A549 (cell line): Measurements from ENCODE around the gene SLC35C1. TPM values are rescaled to one million over a fixed set of nuclear protein-coding genes. Genes with fewer than 3 reads are reported as not detected.

Experiments used
- ATAC-seq, 2 experiments: fragments of 200-7000 bp in 1 of 2; fragments of >200 bp in 1 of 2; cut with Nextera tagmentation in 1 of 2; cut with Tn5 transposase in 1 of 2; 3 replicates each; pipeline versions ENCODE4 v1.8.0 to v1.9.1; 2018 to 2020; ENCODE audit warnings: mild to moderate bottlenecking in 1 of 2, moderate library complexity in 1 of 2
- CTCF ChIA-PET: fragments of 300-600 bp; sonication (Branson Sonifier 250); formaldehyde crosslinking; extraction: SDS; loops from one replicate; lab custom pipeline; 2021; ENCODE audit warnings: antibody characterized with exemption, inconsistent platforms; lab: Yijun Ruan, JAX
- POLR2A ChIA-PET: fragments of 350-600 bp; formaldehyde crosslinking; extraction: SDS; loops from one replicate; lab custom pipeline; 2021; ENCODE audit warnings: antibody characterized with exemption, inconsistent platforms; lab: Yijun Ruan, JAX
- DNase-seq, 2 experiments: peaks; one replicate each; pipeline versions ENCODE4 v3.0.0 to v3.0.0-alpha.2; 2011 to 2016; ENCODE audit warnings: low read depth in 1 of 2, low spot score in 1 of 2
- FAIRE-seq: peaks from 2 replicates; lab custom pipeline; 2011; peaks lifted over from hg19 to GRCh38; lab: Jason Lieb, UNC
- H3K27ac ChIP-seq, 2 experiments: fragments of >200 bp; sonication (Bioruptor Twin); formaldehyde crosslinking; 3 replicates each; pipeline ENCODE4 v1.5.1; 2016 to 2017
- H3K4me1 ChIP-seq: fragments of >200 bp; sonication (Bioruptor Twin); formaldehyde crosslinking; 3 replicates; pipeline ENCODE4 v1.6.1; 2016
- H3K4me2 ChIP-seq: fragments of >200 bp; sonication (Bioruptor Twin); formaldehyde crosslinking; 3 replicates; pipeline ENCODE4 v1.6.1; 2016
- H3K4me3 ChIP-seq: fragments of >200 bp; sonication (Bioruptor Twin); formaldehyde crosslinking; 3 replicates; pipeline ENCODE4 v1.5.1; 2016
- H3K9me3 ChIP-seq: fragments of >200 bp; sonication (Bioruptor Twin); formaldehyde crosslinking; 3 replicates; pipeline ENCODE4 v1.6.1; 2016
- CEBPB ChIP-seq, 2 experiments: fragments of >200 bp in 1 of 2; sonication (Bioruptor Twin) in 1 of 2; formaldehyde crosslinking in 1 of 2; IDR thresholded peaks; 2 replicates each; pipeline ENCODE4 v1.6.1; 2012 to 2016
- CHD2 ChIP-seq: fragments of 150-350 bp; IDR thresholded peaks from 2 replicates; pipeline ENCODE4 v1.6.1; 2014; ENCODE audit warnings: low read length; ENCODE audit not compliant: partially characterized antibody
- EHMT2 ChIP-seq: fragments of 200-600 bp; sonication (generic); IDR thresholded peaks from 2 replicates; pipeline ENCODE4 v1.6.1; 2016; ENCODE audit warnings: antibody characterized with exemption, low read depth, mild to moderate bottlenecking, moderate library complexity
- EP300 ChIP-seq, 2 experiments: fragments of >200 bp; sonication (Bioruptor Twin); formaldehyde crosslinking; IDR thresholded peaks; 2 replicates in 1 of 2; 3 replicates in 1 of 2; pipeline ENCODE4 v1.6.1; 2016 to 2017
- GATA3 ChIP-seq: IDR thresholded peaks from 2 replicates; pipeline ENCODE4 v1.6.1; 2012; ENCODE audit warnings: borderline replicate concordance
- HOXB5 ChIP-seq: fragments of 250-450 bp; sonication (Bioruptor Pico); IDR thresholded peaks from 2 replicates; pipeline ENCODE4 v1.5.0; 2020; ENCODE audit warnings: mild to moderate bottlenecking, moderate library complexity
- MAFK ChIP-seq: fragments of 450-650 bp; IDR thresholded peaks from 2 replicates; pipeline ENCODE4 v1.6.1; 2014; ENCODE audit not compliant: partially characterized antibody
- NR3C1 ChIP-seq: fragments of >200 bp; sonication (Bioruptor Twin); formaldehyde crosslinking; IDR thresholded peaks from 3 replicates; pipeline ENCODE4 v1.6.1; 2017
- PHF8 ChIP-seq: fragments of 200-600 bp; sonication (generic); IDR thresholded peaks from 2 replicates; pipeline ENCODE4 v1.6.1; 2016; ENCODE audit warnings: low read depth, mild to moderate bottlenecking, antibody characterized with exemption, moderate library complexity, borderline replicate concordance
- POLR2A ChIP-seq: IDR thresholded peaks from 2 replicates; pipeline ENCODE4 v1.6.1; 2012; ENCODE audit warnings: mild to moderate bottlenecking, low read length
- RARB ChIP-seq: fragments of 250-450 bp; sonication (Bioruptor Pico); IDR thresholded peaks from 2 replicates; pipeline ENCODE4 v1.8.0; 2021; ENCODE audit warnings: mild to moderate bottlenecking, moderate library complexity
- RFX5 ChIP-seq: fragments of 450-650 bp; IDR thresholded peaks from 2 replicates; pipeline ENCODE4 v1.7.1; 2014; ENCODE audit warnings: antibody characterized with exemption, mild to moderate bottlenecking, moderate library complexity
- TFCP2L1 ChIP-seq: fragments of 250-450 bp; sonication (Bioruptor Pico); IDR thresholded peaks from 2 replicates; pipeline ENCODE4 v1.5.0; 2021; ENCODE audit warnings: mild to moderate bottlenecking
- ZC3H11A ChIP-seq: fragments of 450-650 bp; IDR thresholded peaks from 2 replicates; pipeline ENCODE4 v1.6.1; 2014; ENCODE audit warnings: antibody characterized with exemption, mild to moderate bottlenecking
- whole genome bisulfite sequencing: methylation state at CpG from one replicate; pipeline ENCODE4 v1.1.6; 2017; ENCODE audit errors: missing lambda C conversion rate; 5-methylcytosine and 5-hydroxymethylcytosine counted together
- polyA plus RNA-seq, 4 experiments: library from polyadenylated mRNA; depleted of rRNA in 3 of 4; stranded (reverse); fragments of >200 nt; fragmentation: RNase III in 1 of 4; extraction: RNeasy Plus Mini Kit Qiagen cat#74134 plus additional on column Dnase treatment in 1 of 4; gene quantifications; 2 replicates in 3 of 4; 3 replicates in 1 of 4; pipeline ENCODE4 v1.2.3, GENCODE V29; 2011 to 2017
- TF ChIP-seq, protein P1 (sequence below): fragments of >200 bp; sonication (Bioruptor Twin); formaldehyde crosslinking; IDR thresholded peaks from 3 replicates; pipeline ENCODE4 v1.5.1; 2016
- TF ChIP-seq, protein P2 (sequence below): fragments of 150-350 bp; IDR thresholded peaks from 2 replicates; pipeline ENCODE4 v1.6.1; 2014; ENCODE audit warnings: low read depth, mild to moderate bottlenecking, low read length
- TF ChIP-seq, protein P3 (sequence below): fragments of 200-600 bp; sonication (generic); IDR thresholded peaks from 2 replicates; pipeline ENCODE4 v1.6.1; 2016; ENCODE audit warnings: antibody characterized with exemption, mild to moderate bottlenecking, moderate library complexity

The SLC35C1 gene
- polyA plus RNA-seq, 2 of the 4 experiments (the other 2 are of a cell fraction): 3.3 to 14.0 TPM

DNA sequence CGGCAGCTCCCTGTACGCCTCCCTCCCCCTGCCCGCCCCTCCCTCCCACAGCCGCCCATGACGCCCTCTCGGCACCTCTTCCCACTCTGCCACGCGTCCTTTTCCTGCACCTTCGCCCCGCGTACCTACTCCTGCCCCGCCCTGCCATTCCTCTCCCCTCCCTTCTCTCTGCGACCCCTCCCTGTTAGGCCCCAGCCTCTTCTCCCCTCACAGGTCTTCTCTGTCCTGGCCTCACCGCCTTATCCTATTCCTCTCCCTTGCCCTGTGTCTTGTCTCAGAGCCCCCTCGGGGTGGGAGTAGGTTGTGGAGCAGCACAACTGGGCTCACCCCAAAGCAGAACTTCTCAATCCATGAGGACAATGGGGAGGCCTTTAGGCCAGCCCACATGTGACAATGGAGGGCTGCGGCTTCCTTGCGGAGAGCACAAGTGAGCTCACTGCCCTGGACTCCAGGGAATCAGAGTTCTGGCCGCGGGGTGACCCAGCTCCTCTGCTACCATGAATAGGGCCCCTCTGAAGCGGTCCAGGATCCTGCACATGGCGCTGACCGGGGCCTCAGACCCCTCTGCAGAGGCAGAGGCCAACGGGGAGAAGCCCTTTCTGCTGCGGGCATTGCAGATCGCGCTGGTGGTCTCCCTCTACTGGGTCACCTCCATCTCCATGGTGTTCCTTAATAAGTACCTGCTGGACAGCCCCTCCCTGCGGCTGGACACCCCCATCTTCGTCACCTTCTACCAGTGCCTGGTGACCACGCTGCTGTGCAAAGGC is 539 bp downstream of the SLC35C1 start:
- peak overlapping the region; percentile 93 for H3K4me2 ChIP-seq
- peak overlapping the region; percentile 89 to 92 for H3K27ac ChIP-seq
- ChIA-PET CTCF (interaction anchor here (0.9 to 3.1 kb wide), 3 partner anchors 11 to 39 kb away, joined by 3 to 13 read pairs (median 5); no protein-coding TSS in a partner anchor), POLR2A (no interaction called here)
- no peak for FAIRE-seq
- 52% methylated on average over 17 of the region's 29 CpGs for WGBS
- peak; percentile 25 to 28 for DNase-seq
- peaks cover 23% of the 10 kb centered on the region for H3K4me1 ChIP-seq
- no peaks in the 10 kb centered on the region for H3K9me3 ChIP-seq
- H3K4me3 ChIP-seq: peak overlapping the region; percentile 68
- ATAC-seq: peak; percentile 51 to 63
- TF ChIP-seq CEBPB (IDR thresholded peaks at IDR 0.05) (no peak), RFX5 (no peak), NR3C1 (no peak)
- TF ChIP-seq, all 56 proteins: peak for 0

DNA sequence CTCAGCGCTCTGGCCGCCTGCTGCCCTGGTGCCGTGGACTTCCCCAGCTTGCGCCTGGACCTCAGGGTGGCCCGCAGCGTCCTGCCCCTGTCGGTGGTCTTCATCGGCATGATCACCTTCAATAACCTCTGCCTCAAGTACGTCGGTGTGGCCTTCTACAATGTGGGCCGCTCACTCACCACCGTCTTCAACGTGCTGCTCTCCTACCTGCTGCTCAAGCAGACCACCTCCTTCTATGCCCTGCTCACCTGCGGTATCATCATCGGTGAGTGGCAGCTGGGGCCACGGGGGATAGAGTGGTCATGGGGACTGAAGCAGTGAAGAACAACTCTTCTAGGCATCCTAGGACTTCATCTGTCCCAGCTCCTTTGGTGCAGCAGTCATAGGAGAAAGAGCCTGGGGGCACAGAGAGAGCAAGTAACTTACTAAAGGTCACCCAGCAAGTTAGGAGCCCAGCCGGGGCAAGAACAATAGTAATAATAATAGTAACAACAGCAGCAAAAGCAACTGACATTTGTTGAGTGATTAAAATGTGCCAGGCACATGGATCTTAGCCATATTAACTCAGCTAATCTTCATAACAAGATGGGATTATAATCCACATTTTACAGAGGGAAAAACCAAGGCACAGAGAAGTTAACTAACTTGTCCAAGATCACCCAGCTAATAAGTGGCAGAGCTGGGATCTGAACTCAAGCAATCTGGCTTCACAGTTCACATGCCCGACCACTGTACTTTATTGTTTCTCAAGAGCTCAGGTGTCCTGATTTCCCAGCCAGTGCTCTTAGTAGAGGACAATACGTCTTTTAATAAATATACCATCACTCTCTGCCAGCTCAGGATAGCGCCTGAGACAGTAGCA is 1.4 kb downstream of the SLC35C1 start:
- POLR2A ChIA-PET: no interaction called here

DNA sequence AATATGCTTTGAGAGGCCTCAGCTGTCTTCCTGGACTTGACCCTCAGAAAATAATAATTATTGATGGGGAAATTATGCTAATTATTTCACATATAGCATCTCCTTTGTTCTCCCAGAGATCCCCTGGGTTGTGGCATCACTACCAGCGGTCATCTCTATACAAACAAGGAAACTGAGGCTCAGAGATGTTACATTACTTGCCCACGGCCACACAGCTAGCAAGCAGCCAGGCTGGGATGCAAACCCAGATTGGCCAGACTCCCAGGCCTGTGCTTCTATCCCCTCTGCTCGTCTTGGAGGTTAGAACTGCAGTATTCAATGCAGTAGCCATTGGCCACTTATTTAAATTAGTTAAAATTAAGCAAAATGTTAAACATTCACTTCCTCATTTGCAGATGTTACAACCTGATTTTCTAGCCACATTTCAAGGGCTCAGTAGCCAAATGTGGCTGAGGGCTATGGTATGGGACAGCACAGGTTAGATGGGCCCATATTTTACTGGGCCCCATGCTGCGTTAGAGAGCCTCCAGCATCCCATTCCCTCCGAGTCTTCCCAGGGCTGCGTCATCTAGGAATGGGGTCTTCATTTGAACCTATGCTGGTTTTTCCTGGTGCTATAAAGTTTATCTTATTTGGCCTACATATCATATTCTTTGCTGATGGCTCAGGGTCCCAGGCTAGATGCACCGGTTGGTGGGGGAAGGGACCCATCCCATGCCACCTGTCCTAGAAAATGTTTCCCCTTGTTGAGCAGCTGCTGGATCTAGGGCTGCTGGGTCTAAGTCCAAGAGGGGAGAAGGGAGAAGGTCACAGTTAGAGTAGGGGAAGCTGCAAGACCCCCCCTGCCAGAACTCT is 2.2 kb downstream of the SLC35C1 start:
- WGBS: 80% methylated on average over 7 of the region's 7 CpGs
- H3K27ac ChIP-seq: no peak overlapping the region
- ChIA-PET CTCF (interaction anchor here (1.0 to 3.1 kb wide), 2 partner anchors 35 to 72 kb away, joined by 3 to 13 read pairs; no protein-coding TSS in a partner anchor), POLR2A (no interaction called here)
- no peaks in the 10 kb centered on the region for H3K9me3 ChIP-seq
- DNase-seq: no peak
- ATAC-seq: no peak
- no peak for FAIRE-seq
- peaks cover 23% of the 10 kb centered on the region for H3K4me1 ChIP-seq
- H3K4me3 ChIP-seq: no peak overlapping the region
- peak overlapping the region; percentile 93 for H3K4me2 ChIP-seq
- TF ChIP-seq CHD2 (no peak), EP300 (IDR thresholded peaks at IDR 0.05) (no peak), RARB (CRISPR knock-in tag) (no peak), ZC3H11A (no peak), HOXB5 (CRISPR knock-in tag) (no peak), TFCP2L1 (no peak), MAFK (no peak), PHF8 (no peak)
- TF ChIP-seq, protein P1, sequence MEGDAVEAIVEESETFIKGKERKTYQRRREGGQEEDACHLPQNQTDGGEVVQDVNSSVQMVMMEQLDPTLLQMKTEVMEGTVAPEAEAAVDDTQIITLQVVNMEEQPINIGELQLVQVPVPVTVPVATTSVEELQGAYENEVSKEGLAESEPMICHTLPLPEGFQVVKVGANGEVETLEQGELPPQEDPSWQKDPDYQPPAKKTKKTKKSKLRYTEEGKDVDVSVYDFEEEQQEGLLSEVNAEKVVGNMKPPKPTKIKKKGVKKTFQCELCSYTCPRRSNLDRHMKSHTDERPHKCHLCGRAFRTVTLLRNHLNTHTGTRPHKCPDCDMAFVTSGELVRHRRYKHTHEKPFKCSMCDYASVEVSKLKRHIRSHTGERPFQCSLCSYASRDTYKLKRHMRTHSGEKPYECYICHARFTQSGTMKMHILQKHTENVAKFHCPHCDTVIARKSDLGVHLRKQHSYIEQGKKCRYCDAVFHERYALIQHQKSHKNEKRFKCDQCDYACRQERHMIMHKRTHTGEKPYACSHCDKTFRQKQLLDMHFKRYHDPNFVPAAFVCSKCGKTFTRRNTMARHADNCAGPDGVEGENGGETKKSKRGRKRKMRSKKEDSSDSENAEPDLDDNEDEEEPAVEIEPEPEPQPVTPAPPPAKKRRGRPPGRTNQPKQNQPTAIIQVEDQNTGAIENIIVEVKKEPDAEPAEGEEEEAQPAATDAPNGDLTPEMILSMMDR: no peak
- TF ChIP-seq, protein P2, sequence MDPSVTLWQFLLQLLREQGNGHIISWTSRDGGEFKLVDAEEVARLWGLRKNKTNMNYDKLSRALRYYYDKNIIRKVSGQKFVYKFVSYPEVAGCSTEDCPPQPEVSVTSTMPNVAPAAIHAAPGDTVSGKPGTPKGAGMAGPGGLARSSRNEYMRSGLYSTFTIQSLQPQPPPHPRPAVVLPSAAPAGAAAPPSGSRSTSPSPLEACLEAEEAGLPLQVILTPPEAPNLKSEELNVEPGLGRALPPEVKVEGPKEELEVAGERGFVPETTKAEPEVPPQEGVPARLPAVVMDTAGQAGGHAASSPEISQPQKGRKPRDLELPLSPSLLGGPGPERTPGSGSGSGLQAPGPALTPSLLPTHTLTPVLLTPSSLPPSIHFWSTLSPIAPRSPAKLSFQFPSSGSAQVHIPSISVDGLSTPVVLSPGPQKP: no peak

More for the DNA sequence above, 1.4 kb downstream of the SLC35C1 start:
- Histone ChIP-seq H3K9me3 (no peaks in the 10 kb centered on the region), H3K4me1 (peaks cover 23% of the 10 kb centered on the region), H3K4me2 (peak overlapping the region; percentile 93), H3K4me3 (peak overlapping the region; percentile 68; the same call in 2 of the 3 replicates), H3K27ac (peak overlapping the region in 1 of 2 experiments; percentile 89; a peak in 4 of 6 replicates)
- CTCF ChIA-PET: interaction anchor here (0.9 to 3.1 kb wide), 2 partner anchors 34 to 38 kb away, joined by 3 to 13 read pairs; no protein-coding TSS in a partner anchor
- no peak for FAIRE-seq
- no peak for DNase-seq
- 90% methylated on average over 20 of the region's 20 CpGs for WGBS
- no peak for ATAC-seq
- TF ChIP-seq RARB (CRISPR knock-in tag): no peak
- no peak for TF ChIP-seq GATA3
- TF ChIP-seq, protein P3, sequence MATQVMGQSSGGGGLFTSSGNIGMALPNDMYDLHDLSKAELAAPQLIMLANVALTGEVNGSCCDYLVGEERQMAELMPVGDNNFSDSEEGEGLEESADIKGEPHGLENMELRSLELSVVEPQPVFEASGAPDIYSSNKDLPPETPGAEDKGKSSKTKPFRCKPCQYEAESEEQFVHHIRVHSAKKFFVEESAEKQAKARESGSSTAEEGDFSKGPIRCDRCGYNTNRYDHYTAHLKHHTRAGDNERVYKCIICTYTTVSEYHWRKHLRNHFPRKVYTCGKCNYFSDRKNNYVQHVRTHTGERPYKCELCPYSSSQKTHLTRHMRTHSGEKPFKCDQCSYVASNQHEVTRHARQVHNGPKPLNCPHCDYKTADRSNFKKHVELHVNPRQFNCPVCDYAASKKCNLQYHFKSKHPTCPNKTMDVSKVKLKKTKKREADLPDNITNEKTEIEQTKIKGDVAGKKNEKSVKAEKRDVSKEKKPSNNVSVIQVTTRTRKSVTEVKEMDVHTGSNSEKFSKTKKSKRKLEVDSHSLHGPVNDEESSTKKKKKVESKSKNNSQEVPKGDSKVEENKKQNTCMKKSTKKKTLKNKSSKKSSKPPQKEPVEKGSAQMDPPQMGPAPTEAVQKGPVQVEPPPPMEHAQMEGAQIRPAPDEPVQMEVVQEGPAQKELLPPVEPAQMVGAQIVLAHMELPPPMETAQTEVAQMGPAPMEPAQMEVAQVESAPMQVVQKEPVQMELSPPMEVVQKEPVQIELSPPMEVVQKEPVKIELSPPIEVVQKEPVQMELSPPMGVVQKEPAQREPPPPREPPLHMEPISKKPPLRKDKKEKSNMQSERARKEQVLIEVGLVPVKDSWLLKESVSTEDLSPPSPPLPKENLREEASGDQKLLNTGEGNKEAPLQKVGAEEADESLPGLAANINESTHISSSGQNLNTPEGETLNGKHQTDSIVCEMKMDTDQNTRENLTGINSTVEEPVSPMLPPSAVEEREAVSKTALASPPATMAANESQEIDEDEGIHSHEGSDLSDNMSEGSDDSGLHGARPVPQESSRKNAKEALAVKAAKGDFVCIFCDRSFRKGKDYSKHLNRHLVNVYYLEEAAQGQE: no peak
- no peak for TF ChIP-seq EHMT2
- no peak for TF ChIP-seq POLR2A
